ENCODE results near the gene GAL3ST3. TPM values are rescaled to one million over a fixed set of nuclear protein-coding genes. Genes with fewer than 3 reads are reported as not detected.

GAL3ST3 gene
- total and polyA plus RNA-seq, 10 of the 15 experiments (the other 5 are each of a cell fraction or from before 2014, with no cell fraction given) = 0.06 to 0.12 TPM; not detected in 8

DNA sequence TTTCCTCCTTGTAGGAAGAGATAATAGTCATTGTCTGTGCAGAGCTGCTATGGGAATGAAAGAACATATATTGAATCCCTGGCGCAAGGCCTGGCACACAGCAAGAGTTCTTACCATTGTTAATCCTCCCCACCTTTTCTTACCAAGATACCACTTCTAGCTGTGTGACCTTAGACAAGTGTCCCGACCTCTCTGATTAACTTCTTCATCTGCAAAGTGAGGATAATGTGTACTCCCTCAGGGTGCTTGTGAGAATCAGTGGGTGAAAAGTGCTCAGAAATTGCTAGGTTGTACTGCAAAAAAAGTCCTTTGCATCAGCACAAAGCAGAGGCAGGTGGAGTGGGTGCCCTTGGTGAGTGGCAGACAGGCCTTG, 40.9 kb downstream of the GAL3ST3 start:
- ChIA-PET CTCF (interaction anchor here (0.7 to 1.7 kb wide), 2 partner anchors 14 to 37 kb away, joined by 4 to 8 read pairs; no protein-coding TSS in a partner anchor), POLR2A (no interaction called here), RAD21 (ENCODE audit: unreplicated experiment) (no interaction called here), SMC1A (ENCODE audit: uncharacterized antibody, unreplicated experiment) (no interaction called here)
- Histone ChIP-seq H3K27me3 (replicated peaks in 1 of 2; ENCODE audit: control insufficient read depth in 2 of 2, insufficient read depth in 2 of 2, low read length in 1 of 2) (peaks cover 3 to 7% of the 10 kb centered on the region in 2 experiments; a peak in 3 of 4 replicates), H3K9me3 (replicated peaks; ENCODE audit: control insufficient read depth, insufficient read depth, low read length) (no peaks in the 10 kb centered on the region), H3K36me3 (ENCODE audit: control insufficient read depth in 2 of 2, insufficient read depth in 2 of 2, low read length in 1 of 2) (peaks cover 2 to 4% of the 10 kb centered on the region in 2 experiments; a peak in 1 of 4 replicates), H3K4me3 (no peak overlapping the region), H4K20me1 (ENCODE audit: control insufficient read depth, insufficient read depth) (no peaks in the 10 kb centered on the region), H2AFZ (ENCODE audit: control insufficient read depth, low read depth, low read length) (no peak overlapping the region), H3K4me1 (ENCODE audit: control insufficient read depth, insufficient read depth, low read length) (peaks cover 8% of the 10 kb centered on the region), H3K79me2 (ENCODE audit: control insufficient read depth, insufficient read depth, low read length) (peaks cover 8% of the 10 kb centered on the region), H3K9ac (ENCODE audit: control insufficient read depth, insufficient read depth, low read length) (no peak overlapping the region), H3K27ac (ENCODE audit: control insufficient read depth, insufficient read depth) (no peak overlapping the region), H3K4me2 (ENCODE audit: control insufficient read depth, insufficient read depth) (no peak overlapping the region)
- ATAC-seq = no peak
- in situ Hi-C loops (cut with MboI) = no loop called here
- DNase-seq (ENCODE audit: low read depth, low spot score) = no peak
- BruUV-seq (replicated peaks) = no TSS peak
- 74% methylated on average over 2 of the region's 2 CpGs for WGBS (ENCODE audit: insufficient coverage, insufficient replicate concordance, low lambda C conversion rate, missing lambda C conversion rate)
- no peak for FAIRE-seq
- intact Hi-C loops (cut with micrococcal nuclease; ENCODE audit: unreplicated experiment) = no loop called here
- TF ChIP-seq GABPA (IDR thresholded peaks at IDR 0.05; ENCODE audit: low read depth) (no peak), SUZ12 (IDR thresholded peaks at IDR 0.05; ENCODE audit: unreplicated experiment) (no peak), SREBF2 (IDR thresholded peaks at IDR 0.05; ENCODE audit: low read length) (no peak), FOXM1 (IDR thresholded peaks at IDR 0.05; ENCODE audit: low read depth, low read length) (no peak), FOS (IDR thresholded peaks at IDR 0.05; ENCODE audit: borderline replicate concordance, extremely low read depth, insufficient read length) (no peak), ZNF274 (IDR thresholded peaks at IDR 0.05; ENCODE audit: insufficient read depth, insufficient read length) (no peak), IRF4 (IDR thresholded peaks at IDR 0.05; ENCODE audit: low read depth, low read length) (no peak), SRF (IDR thresholded peaks at IDR 0.05; ENCODE audit: low read depth in 2 of 2, low read length in 2 of 2) (no peak), MTA3 (IDR thresholded peaks at IDR 0.05; ENCODE audit: borderline replicate concordance, low read length) (no peak), RB1 (IDR thresholded peaks at IDR 0.05; ENCODE audit: borderline replicate concordance) (no peak)
- TF ChIP-seq, protein P1, sequence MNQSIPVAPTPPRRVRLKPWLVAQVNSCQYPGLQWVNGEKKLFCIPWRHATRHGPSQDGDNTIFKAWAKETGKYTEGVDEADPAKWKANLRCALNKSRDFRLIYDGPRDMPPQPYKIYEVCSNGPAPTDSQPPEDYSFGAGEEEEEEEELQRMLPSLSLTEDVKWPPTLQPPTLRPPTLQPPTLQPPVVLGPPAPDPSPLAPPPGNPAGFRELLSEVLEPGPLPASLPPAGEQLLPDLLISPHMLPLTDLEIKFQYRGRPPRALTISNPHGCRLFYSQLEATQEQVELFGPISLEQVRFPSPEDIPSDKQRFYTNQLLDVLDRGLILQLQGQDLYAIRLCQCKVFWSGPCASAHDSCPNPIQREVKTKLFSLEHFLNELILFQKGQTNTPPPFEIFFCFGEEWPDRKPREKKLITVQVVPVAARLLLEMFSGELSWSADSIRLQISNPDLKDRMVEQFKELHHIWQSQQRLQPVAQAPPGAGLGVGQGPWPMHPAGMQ (IDR thresholded peaks at IDR 0.05; ENCODE audit: borderline replicate concordance) = no peak
